H1 (cell line): Measurements from ENCODE around the gene MED23. TPM values are rescaled to one million over a fixed set of nuclear protein-coding genes. Genes with fewer than 3 reads are reported as not detected.

Experiments used
- CTCF ChIA-PET: fragments of 300-600 bp; sonication (Branson Sonifier 250); formaldehyde crosslinking; loops from one replicate; lab custom pipeline; 2021; ENCODE audit not compliant: partially characterized antibody; lab: Charles Lee
- POLR2A ChIA-PET: fragments of 300-600 bp; sonication (Branson Sonifier 250); formaldehyde crosslinking; loops from one replicate; lab custom pipeline; 2021; ENCODE audit warnings: inconsistent platforms; ENCODE audit not compliant: partially characterized antibody; lab: Charles Lee
- DNase-seq, 2 experiments: peaks; one replicate each; pipeline versions ENCODE4 v3.0.0 to v3.0.0-alpha.2; 2010 to 2022; ENCODE audit warnings: low spot score in 2 of 2, low read depth in 1 of 2, mixed read lengths in 1 of 2
- FAIRE-seq: peaks from 2 replicates; lab custom pipeline; 2011; peaks lifted over from hg19 to GRCh38; lab: Jason Lieb, UNC
- H2AFZ ChIP-seq: 2 replicates; pipeline ENCODE4 v1.8.1; 2012; ENCODE audit warnings: low read length, inconsistent platforms
- H2AK5ac ChIP-seq: 2 replicates; pipeline ENCODE4 v1.6.1; 2013; ENCODE audit warnings: low read depth, low read length
- H2BK120ac ChIP-seq: replicated peaks from 2 replicates; pipeline ENCODE3; 2013; ENCODE audit warnings: low read depth, low read length, inconsistent platforms
- H2BK12ac ChIP-seq: 2 replicates; pipeline ENCODE4 v1.6.1; 2013; ENCODE audit warnings: low read depth, low read length
- H2BK15ac ChIP-seq: 2 replicates; pipeline ENCODE4 v1.6.1; 2013; ENCODE audit warnings: low read length
- H2BK20ac ChIP-seq: 2 replicates; pipeline ENCODE4 v1.6.1; 2013; ENCODE audit warnings: low read length
- H2BK5ac ChIP-seq: 2 replicates; pipeline ENCODE4 v1.6.1; 2013; ENCODE audit warnings: low read depth, low read length
- H3K14ac ChIP-seq: 2 replicates; pipeline ENCODE4 v1.6.1; 2013; ENCODE audit warnings: inconsistent platforms; ENCODE audit not compliant: insufficient read length
- H3K18ac ChIP-seq: 2 replicates; pipeline ENCODE4 v1.6.1; 2013; ENCODE audit warnings: low read length; ENCODE audit errors: extremely low read depth
- H3K23ac ChIP-seq: 2 replicates; pipeline ENCODE4 v1.6.1; 2013; ENCODE audit warnings: inconsistent platforms; ENCODE audit not compliant: insufficient read length
- H3K23me2 ChIP-seq: 2 replicates; pipeline ENCODE4 v1.6.1; 2013; ENCODE audit warnings: low read depth, low read length
- H3K27ac ChIP-seq: 2 replicates; pipeline ENCODE4 v1.6.1; 2011; ENCODE audit warnings: low read depth, low read length, inconsistent platforms
- H3K27me3 ChIP-seq, 4 experiments: replicated peaks in 1 of 4; 1 replicate in 1 of 4; 2 replicates in 3 of 4; pipeline versions ENCODE4 v1.6.1 to v1.8.1; 2011 to 2013; ENCODE audit warnings: low read length in 3 of 4, mild to moderate bottlenecking in 3 of 4, inconsistent platforms in 2 of 4, mixed read lengths in 2 of 4, moderate library complexity in 1 of 4; ENCODE audit not compliant: control insufficient read depth in 3 of 4, insufficient read depth in 3 of 4; ENCODE audit errors: extremely low read depth in 1 of 4
- H3K36me3 ChIP-seq, 4 experiments: 2 replicates each; pipeline versions ENCODE4 v1.6.1 to v1.8.1; 2011 to 2013; ENCODE audit warnings: mild to moderate bottlenecking in 4 of 4, low read length in 3 of 4, moderate library complexity in 2 of 4, control low read depth in 1 of 4, inconsistent platforms in 1 of 4; ENCODE audit not compliant: insufficient read depth in 4 of 4, control insufficient read depth in 2 of 4
- H3K4ac ChIP-seq: replicated peaks from 2 replicates; pipeline ENCODE3; 2013; ENCODE audit warnings: low read length, low read depth, mixed read lengths, inconsistent platforms; ENCODE audit not compliant: insufficient read length
- H3K4me1 ChIP-seq, 4 experiments: replicated peaks in 1 of 4; 1 replicate in 1 of 4; 2 replicates in 3 of 4; pipeline versions ENCODE4 v1.6.1 to v1.8.1; 2011 to 2013; ENCODE audit warnings: low read length in 3 of 4, inconsistent platforms in 2 of 4, mixed read lengths in 1 of 4; ENCODE audit not compliant: insufficient read depth in 4 of 4, control insufficient read depth in 3 of 4
- H3K4me2 ChIP-seq, 2 experiments: 2 replicates each; pipeline versions ENCODE4 v1.6.1 to v1.8.1; 2011 to 2013; ENCODE audit warnings: low read depth in 2 of 2, low read length in 2 of 2, control low read depth in 1 of 2, inconsistent platforms in 1 of 2, mild to moderate bottlenecking in 1 of 2; ENCODE audit not compliant: insufficient read depth in 1 of 2
- H3K4me3 ChIP-seq, 4 experiments: fragments of 200-600, 300-600 bp in 1 of 4; sonication (generic), shearing (Covaris generic), sonication (Bioruptor Twin) in 1 of 4; 2 replicates each; pipeline versions ENCODE4 v1.5.1 to v1.8.1; 2011 to 2016; ENCODE audit warnings: low read length in 4 of 4, low read depth in 3 of 4, control low read depth in 2 of 4, inconsistent platforms in 2 of 4, mild to moderate bottlenecking in 2 of 4, mixed read lengths in 1 of 4, moderate library complexity in 1 of 4; ENCODE audit not compliant: insufficient read depth in 2 of 4; ENCODE audit errors: extremely low read depth in 1 of 4
- H3K56ac ChIP-seq: replicated peaks from 2 replicates; pipeline ENCODE3; 2013; ENCODE audit warnings: low read depth, mild to moderate bottlenecking, mixed read lengths, low read length, inconsistent platforms; ENCODE audit not compliant: insufficient read length
- H3K79me1 ChIP-seq: 2 replicates; pipeline ENCODE4 v1.6.1; 2013; ENCODE audit warnings: low read depth, low read length, control low read depth
- H3K79me2 ChIP-seq, 2 experiments: 2 replicates each; pipeline versions ENCODE4 v1.6.1 to v1.8.1; 2012 to 2013; ENCODE audit warnings: low read length in 2 of 2, mild to moderate bottlenecking in 2 of 2, inconsistent platforms in 1 of 2; ENCODE audit not compliant: insufficient read depth in 2 of 2, control insufficient read depth in 1 of 2
- H3K9ac ChIP-seq, 4 experiments: replicated peaks in 1 of 4; 1 replicate in 1 of 4; 2 replicates in 3 of 4; pipeline versions ENCODE4 v1.6.1 to v1.8.1; 2011 to 2013; ENCODE audit warnings: low read depth in 3 of 4, low read length in 3 of 4, control low read depth in 2 of 4, mild to moderate bottlenecking in 2 of 4, moderate library complexity in 2 of 4, inconsistent platforms in 1 of 4; ENCODE audit errors: extremely low read depth in 1 of 4
- H3K9me3 ChIP-seq, 2 experiments: 2 replicates each; pipeline versions ENCODE4 v1.6.1 to v1.8.1; 2012 to 2013; ENCODE audit warnings: mild to moderate bottlenecking in 2 of 2, moderate library complexity in 2 of 2, control low read depth in 1 of 2, inconsistent platforms in 1 of 2, low read depth in 1 of 2, low read length in 1 of 2, mixed read lengths in 1 of 2; ENCODE audit not compliant: insufficient read depth in 2 of 2
- H4K20me1 ChIP-seq, 2 experiments: replicated peaks in 1 of 2; 2 replicates each; pipeline versions ENCODE3 to v1.8.1; 2011 to 2013; ENCODE audit warnings: inconsistent platforms in 2 of 2, low read length in 2 of 2, mild to moderate bottlenecking in 1 of 2; ENCODE audit not compliant: insufficient read depth in 2 of 2, control insufficient read depth in 1 of 2
- H4K5ac ChIP-seq: 2 replicates; pipeline ENCODE4 v1.6.1; 2013; ENCODE audit warnings: low read length, low read depth, mixed read lengths, inconsistent platforms; ENCODE audit not compliant: insufficient read length
- H4K8ac ChIP-seq: 2 replicates; pipeline ENCODE4 v1.8.0; 2013; ENCODE audit warnings: mild to moderate bottlenecking, moderate library complexity, low read length, inconsistent platforms; ENCODE audit not compliant: insufficient read depth; ENCODE audit errors: extremely low read depth
- H4K91ac ChIP-seq: replicated peaks from 2 replicates; pipeline ENCODE3; 2013; ENCODE audit warnings: low read length, mixed read lengths, inconsistent platforms; ENCODE audit not compliant: insufficient read length
- GABPA ChIP-seq: IDR thresholded peaks from 2 replicates; pipeline ENCODE4 v1.6.1; 2011; ENCODE audit warnings: mild to moderate bottlenecking, low read length, moderate library complexity, borderline replicate concordance; ENCODE audit not compliant: insufficient read depth
- KDM5A ChIP-seq: fragments of 200-600 bp; IDR thresholded peaks from 2 replicates; pipeline ENCODE4 v1.7.1; 2012; ENCODE audit warnings: mild to moderate bottlenecking, low read length, inconsistent platforms, mixed read lengths
- POLR2AphosphoS5 ChIP-seq: IDR thresholded peaks from 2 replicates; pipeline ENCODE4 v1.6.1; 2011; ENCODE audit warnings: low read depth, low read length
- SIRT6 ChIP-seq: IDR thresholded peaks from one replicate; pipeline ENCODE4 v1.7.1; 2012; ENCODE audit warnings: low read length, inconsistent platforms
- WGBS, 2 experiments: shearing (Covaris generic) in 1 of 2; methylation state at CpG; one replicate each; pipeline versions ENCODE4 v1.1.6 to v1.1.7; 2013 to 2015; ENCODE audit warnings: low lambda C conversion rate in 2 of 2, mixed read lengths in 2 of 2, inconsistent platforms in 1 of 2, low coverage in 1 of 2, missing lambda C conversion rate in 1 of 2; ENCODE audit not compliant: insufficient replicate concordance in 2 of 2, insufficient coverage in 1 of 2, insufficient read length in 1 of 2; ENCODE audit errors: extremely low coverage in 1 of 2, missing lambda C conversion rate in 1 of 2; 5-methylcytosine and 5-hydroxymethylcytosine counted together
- polyA plus RNA-seq, 7 experiments: library from polyadenylated mRNA; depleted of rRNA in 3 of 7; stranded (reverse) in 5 of 7; unstranded in 2 of 7; fragments of >200 nt in 5 of 7; fragments of 200-250 nt in 2 of 7; gene quantifications; 1 replicate in 5 of 7; 2 replicates in 1 of 7; 4 replicates in 1 of 7; pipeline versions ENCODE4 v1.2.1 to v1.2.3, GENCODE V29; 2011 to 2013; ENCODE audit warnings: missing spikeins in 2 of 7, mixed read lengths in 2 of 7
- total RNA-seq: library from RNA; stranded (reverse); fragmentation: NEBNext Ultra II Directional; extraction: Animal tissue kit (Norgen Biotek cat#: 25700); gene quantifications from 2 replicates; pipeline ENCODE4 v1.2.1, GENCODE V29; 2021
- TF ChIP-seq, protein P1 (sequence below), 3 experiments: IDR thresholded peaks; 1 replicate in 2 of 3; 2 replicates in 1 of 3; pipeline versions ENCODE4 v1.5.1 to v1.6.1; 2011; ENCODE audit warnings: low read length in 3 of 3, mild to moderate bottlenecking in 3 of 3, inconsistent platforms in 2 of 3, low read depth in 1 of 3, moderate library complexity in 1 of 3; ENCODE audit not compliant: insufficient read depth in 1 of 3; ENCODE audit errors: control extremely low read depth in 1 of 3
- TF ChIP-seq, protein P2 (sequence below): IDR thresholded peaks from 2 replicates; pipeline ENCODE4 v1.6.1; 2012; ENCODE audit warnings: low read length, inconsistent platforms

MED23 gene
- total and polyA plus RNA-seq, 2 of the 8 experiments (the other 6 are each of a cell fraction or from before 2014, with no cell fraction given): 10.5 to 13.0 TPM

DNA sequence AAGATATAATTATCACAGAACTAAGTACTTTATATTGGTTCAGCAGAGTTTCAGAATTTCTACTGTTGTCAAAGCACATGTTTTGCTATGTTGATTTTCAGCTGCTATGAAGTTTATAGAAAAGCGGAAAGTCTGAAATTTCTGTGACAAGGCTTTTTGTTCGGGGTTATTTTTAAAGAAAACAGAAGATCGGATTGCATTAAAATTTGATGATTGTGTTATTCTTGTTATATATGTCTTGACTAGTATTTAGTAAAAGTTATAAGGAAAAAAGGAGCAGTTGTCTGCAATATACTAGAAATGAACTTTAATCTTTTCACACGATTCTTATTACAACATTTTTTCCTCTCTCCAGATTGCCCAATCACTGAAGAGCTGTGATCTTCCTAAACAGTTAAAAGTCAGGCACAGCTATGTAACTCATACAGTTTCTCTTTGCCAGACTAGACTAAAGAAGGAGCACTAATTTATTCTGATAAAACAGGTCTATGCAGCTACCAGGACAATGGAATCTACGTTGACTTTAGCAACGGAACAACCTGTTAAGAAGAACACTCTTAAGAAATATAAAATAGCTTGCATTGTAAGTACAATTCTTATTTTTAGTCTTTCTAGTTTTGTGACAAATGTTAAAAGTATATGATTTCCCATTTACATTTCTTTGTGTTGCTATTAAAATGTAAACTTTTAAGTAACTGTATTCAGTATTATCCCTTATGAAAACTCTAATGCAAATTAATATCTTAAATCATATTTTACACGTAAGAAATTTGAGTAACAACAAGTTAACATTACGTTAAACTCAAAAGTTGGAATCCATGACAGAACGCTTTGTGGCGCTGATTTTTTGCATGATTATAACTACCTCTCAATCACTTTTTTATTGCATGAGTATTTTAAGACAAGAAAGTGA, 9.1 kb upstream of the MED23 start, which contains the start of gene ENPP3:
ENPP3 (plus strand) TSS at position 423 of the 913 bp plus-strand sequence; CDS start at position 506, 83 bp downstream.
- H3K27me3 ChIP-seq: no peaks in the 10 kb centered on the region
- no peak for DNase-seq
- H3K23me2 ChIP-seq: no peaks in the 10 kb centered on the region
- no peaks in the 10 kb centered on the region for H3K79me2 ChIP-seq
- no peaks in the 10 kb centered on the region for H3K9me3 ChIP-seq
- no peak within 1 kb of the TSS for H2BK120ac ChIP-seq
- H3K27ac ChIP-seq: no peak within 1 kb of the TSS
- no peak within 1 kb of the TSS; a peak in 1 of 8 replicates for H3K4me3 ChIP-seq
- no peak within 1 kb of the TSS for H3K9ac ChIP-seq
- H3K18ac ChIP-seq: no peak within 1 kb of the TSS
- H3K4ac ChIP-seq: no peak within 1 kb of the TSS
- H4K20me1 ChIP-seq: no peaks in the 10 kb centered on the region
- H4K91ac ChIP-seq: no peak within 1 kb of the TSS
- ChIA-PET CTCF (interaction anchor here (0.6 to 5.4 kb wide), 4 partner anchors 9 to 810 kb away, joined by 3 to 41 read pairs (median 4); partner anchors contain the start of genes MED23 and SMLR1), POLR2A (no interaction called here)
- WGBS, 2 experiments: 94% methylated on average over 10 of the region's 10 CpGs; no CpG with 5 or more reads in 1 of the 2 experiments
- no peak within 1 kb of the TSS for H3K14ac ChIP-seq
- no peaks in the 10 kb centered on the region for H3K36me3 ChIP-seq
- no peak within 1 kb of the TSS for H2BK15ac ChIP-seq
- no peak within 1 kb of the TSS for H2AK5ac ChIP-seq
- H3K56ac ChIP-seq: no peak within 1 kb of the TSS
- H3K79me1 ChIP-seq: no peaks in the 10 kb centered on the region
- H2BK20ac ChIP-seq: no peak within 1 kb of the TSS
- no peak within 1 kb of the TSS for H3K23ac ChIP-seq
- no peak within 1 kb of the TSS for H4K5ac ChIP-seq
- no peak within 1 kb of the TSS for H3K4me2 ChIP-seq
- H2BK5ac ChIP-seq: no peak within 1 kb of the TSS
- H2AFZ ChIP-seq: 0 out of 2 replicates have a peak within 1 kb of the TSS, but pooled peaks have one; percentile 68
- H3K4me1 ChIP-seq: no peaks in the 10 kb centered on the region
- no peak within 1 kb of the TSS for H2BK12ac ChIP-seq
- H4K8ac ChIP-seq: no peak within 1 kb of the TSS
- FAIRE-seq: no peak
- no peak for TF ChIP-seq SIRT6
- TF ChIP-seq KDM5A: no peak
- TF ChIP-seq POLR2AphosphoS5: no peak
- no peak for TF ChIP-seq GABPA
- TF ChIP-seq, protein P1, sequence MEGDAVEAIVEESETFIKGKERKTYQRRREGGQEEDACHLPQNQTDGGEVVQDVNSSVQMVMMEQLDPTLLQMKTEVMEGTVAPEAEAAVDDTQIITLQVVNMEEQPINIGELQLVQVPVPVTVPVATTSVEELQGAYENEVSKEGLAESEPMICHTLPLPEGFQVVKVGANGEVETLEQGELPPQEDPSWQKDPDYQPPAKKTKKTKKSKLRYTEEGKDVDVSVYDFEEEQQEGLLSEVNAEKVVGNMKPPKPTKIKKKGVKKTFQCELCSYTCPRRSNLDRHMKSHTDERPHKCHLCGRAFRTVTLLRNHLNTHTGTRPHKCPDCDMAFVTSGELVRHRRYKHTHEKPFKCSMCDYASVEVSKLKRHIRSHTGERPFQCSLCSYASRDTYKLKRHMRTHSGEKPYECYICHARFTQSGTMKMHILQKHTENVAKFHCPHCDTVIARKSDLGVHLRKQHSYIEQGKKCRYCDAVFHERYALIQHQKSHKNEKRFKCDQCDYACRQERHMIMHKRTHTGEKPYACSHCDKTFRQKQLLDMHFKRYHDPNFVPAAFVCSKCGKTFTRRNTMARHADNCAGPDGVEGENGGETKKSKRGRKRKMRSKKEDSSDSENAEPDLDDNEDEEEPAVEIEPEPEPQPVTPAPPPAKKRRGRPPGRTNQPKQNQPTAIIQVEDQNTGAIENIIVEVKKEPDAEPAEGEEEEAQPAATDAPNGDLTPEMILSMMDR (IDR thresholded peaks at IDR 0.05; ENCODE audit: control extremely low read depth in 1 of 3, insufficient read depth in 1 of 3, low read depth in 1 of 3, low read length in 3 of 3): no peak
- TF ChIP-seq, protein P2, sequence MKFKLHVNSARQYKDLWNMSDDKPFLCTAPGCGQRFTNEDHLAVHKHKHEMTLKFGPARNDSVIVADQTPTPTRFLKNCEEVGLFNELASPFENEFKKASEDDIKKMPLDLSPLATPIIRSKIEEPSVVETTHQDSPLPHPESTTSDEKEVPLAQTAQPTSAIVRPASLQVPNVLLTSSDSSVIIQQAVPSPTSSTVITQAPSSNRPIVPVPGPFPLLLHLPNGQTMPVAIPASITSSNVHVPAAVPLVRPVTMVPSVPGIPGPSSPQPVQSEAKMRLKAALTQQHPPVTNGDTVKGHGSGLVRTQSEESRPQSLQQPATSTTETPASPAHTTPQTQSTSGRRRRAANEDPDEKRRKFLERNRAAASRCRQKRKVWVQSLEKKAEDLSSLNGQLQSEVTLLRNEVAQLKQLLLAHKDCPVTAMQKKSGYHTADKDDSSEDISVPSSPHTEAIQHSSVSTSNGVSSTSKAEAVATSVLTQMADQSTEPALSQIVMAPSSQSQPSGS: no peak
